GM12878 (cell line): Measurements from ENCODE around the gene ZNF592. TPM values are rescaled to one million over a fixed set of nuclear protein-coding genes. Genes with fewer than 3 reads are reported as not detected.

ENCODE experiments used
- ATAC-seq: fragments of 200-7000 bp; cut with Tn5 transposase; 3 replicates; pipeline ENCODE4 v1.9.1; 2020; ENCODE audit warnings: mild to moderate bottlenecking, moderate library complexity
- BruUV-seq: library from RNA; stranded (reverse); fragments of 400-500 nt; replicated peaks from 2 replicates; lab custom pipeline; 2021; lab: Mats Ljungman, UMichigan
- CTCF ChIA-PET: fragments of 300-600 bp; sonication (Branson Sonifier 250); formaldehyde crosslinking; extraction: SDS; loops from one replicate; lab custom pipeline; 2021; ENCODE audit warnings: inconsistent platforms; lab: Yijun Ruan, JAX
- POLR2A ChIA-PET: fragments of 350-600 bp; formaldehyde crosslinking; extraction: SDS; loops from one replicate; lab custom pipeline; 2021; ENCODE audit warnings: inconsistent platforms; lab: Charles Lee
- RAD21 ChIA-PET: fragments of 300-600 bp; sonication (Branson Sonifier 250); formaldehyde crosslinking; loops from one replicate; lab custom pipeline; 2023; ENCODE audit warnings: antibody characterized with exemption; ENCODE audit not compliant: unreplicated experiment; lab: Charles Lee
- SMC1A ChIA-PET: fragments of 300-600 bp; sonication (Branson Sonifier 250); formaldehyde crosslinking; loops from one replicate; lab custom pipeline; 2023; ENCODE audit not compliant: unreplicated experiment, uncharacterized antibody; lab: Charles Lee
- DNase-seq: peaks from one replicate; pipeline ENCODE4 v3.0.0-alpha.2; 2011; ENCODE audit warnings: low read depth, low spot score
- FAIRE-seq: peaks from 3 replicates; lab custom pipeline; 2011; peaks lifted over from hg19 to GRCh38; lab: Jason Lieb, UNC
- H2AFZ ChIP-seq: 2 replicates; pipeline ENCODE4 v1.6.0; 2011; ENCODE audit warnings: low read depth, low read length, control low read depth; ENCODE audit not compliant: control insufficient read depth
- H3K27ac ChIP-seq: 2 replicates; pipeline ENCODE4 v1.5.1; 2011; ENCODE audit warnings: control low read depth; ENCODE audit not compliant: control insufficient read depth, insufficient read depth
- H3K27me3 ChIP-seq, 2 experiments: replicated peaks in 1 of 2; 2 replicates each; pipeline versions ENCODE4 v1.6.0 to v1.6.1; 2011; ENCODE audit warnings: low read length in 1 of 2; ENCODE audit not compliant: control insufficient read depth in 2 of 2, insufficient read depth in 2 of 2
- H3K36me3 ChIP-seq, 2 experiments: 2 replicates each; pipeline ENCODE4 v1.5.1; 2011; ENCODE audit warnings: low read length in 1 of 2; ENCODE audit not compliant: control insufficient read depth in 2 of 2, insufficient read depth in 2 of 2
- H3K4me1 ChIP-seq: 2 replicates; pipeline ENCODE4 v1.6.1; 2011; ENCODE audit warnings: mild to moderate bottlenecking, low read length, moderate library complexity, mixed read lengths; ENCODE audit not compliant: control insufficient read depth, insufficient read depth
- H3K4me2 ChIP-seq: 2 replicates; pipeline ENCODE4 v1.6.0; 2011; ENCODE audit warnings: control low read depth; ENCODE audit not compliant: control insufficient read depth, insufficient read depth
- H3K4me3 ChIP-seq: fragments of 200-600 bp; sonication (generic); 2 replicates; pipeline ENCODE4 v1.5.1; 2016
- H3K79me2 ChIP-seq: 2 replicates; pipeline ENCODE4 v1.6.0; 2011; ENCODE audit warnings: low read length; ENCODE audit not compliant: control insufficient read depth, insufficient read depth
- H3K9ac ChIP-seq: 2 replicates; pipeline ENCODE4 v1.8.0; 2011; ENCODE audit warnings: low read length, control low read depth, mixed read lengths; ENCODE audit not compliant: control insufficient read depth, insufficient read depth
- H3K9me3 ChIP-seq: replicated peaks from 3 replicates; pipeline ENCODE4 v1.5.1; 2011; ENCODE audit warnings: mild to moderate bottlenecking, low read length; ENCODE audit not compliant: control insufficient read depth, insufficient read depth
- H4K20me1 ChIP-seq: 2 replicates; pipeline ENCODE4 v1.6.0; 2011; ENCODE audit not compliant: control insufficient read depth, insufficient read depth
- CREM ChIP-seq: IDR thresholded peaks from 2 replicates; pipeline ENCODE4 v1.6.1; 2014; ENCODE audit warnings: antibody characterized with exemption, low read depth
- E4F1 ChIP-seq: fragments of 450-650 bp; IDR thresholded peaks from 2 replicates; pipeline ENCODE4 v1.6.1; 2018; ENCODE audit warnings: borderline replicate concordance, mild to moderate bottlenecking; ENCODE audit not compliant: partially characterized antibody
- ETV6 ChIP-seq, 2 experiments: fragments of 450-650 bp in 1 of 2; IDR thresholded peaks in 1 of 2; conservative IDR thresholded peaks in 1 of 2; 2 replicates each; pipeline ENCODE4 v1.6.1; 2014; ENCODE audit warnings: antibody characterized with exemption in 1 of 2, borderline replicate concordance in 1 of 2, low read depth in 1 of 2, mild to moderate bottlenecking in 1 of 2, moderate library complexity in 1 of 2
- JUND ChIP-seq: IDR thresholded peaks from 2 replicates; pipeline ENCODE4 v1.6.1; 2012; ENCODE audit warnings: low read depth, mild to moderate bottlenecking, low read length, improper control_type of control experiment, moderate library complexity
- KLF5 ChIP-seq: fragments of 450-650 bp; IDR thresholded peaks from 2 replicates; pipeline ENCODE4 v1.6.1; 2014; ENCODE audit warnings: mild to moderate bottlenecking; ENCODE audit not compliant: partially characterized antibody
- MEF2A ChIP-seq: IDR thresholded peaks from 2 replicates; pipeline ENCODE4 v1.6.1; 2011; ENCODE audit warnings: low read depth, mild to moderate bottlenecking, low read length, moderate library complexity; ENCODE audit not compliant: insufficient read depth
- PML ChIP-seq: IDR thresholded peaks from 2 replicates; pipeline ENCODE4 v1.6.1; 2012; ENCODE audit warnings: low read length, inconsistent platforms
- STAT1 ChIP-seq: fragments of 450-650 bp; conservative IDR thresholded peaks from 2 replicates; pipeline ENCODE4 v1.6.1; 2014; ENCODE audit warnings: antibody characterized with exemption, mild to moderate bottlenecking
- ZNF207 ChIP-seq: fragments of 450-650 bp; IDR thresholded peaks from 2 replicates; pipeline ENCODE4 v1.6.1; 2014; ENCODE audit warnings: antibody characterized with exemption, mild to moderate bottlenecking, borderline replicate concordance
- WGBS: methylation state at CpG from one replicate; pipeline ENCODE4 v1.1.6; 2016; ENCODE audit warnings: low lambda C conversion rate; ENCODE audit not compliant: insufficient replicate concordance, insufficient coverage; ENCODE audit errors: missing lambda C conversion rate; 5-methylcytosine and 5-hydroxymethylcytosine counted together
- in situ Hi-C: fragments of 300-500 bp; cut with MboI; formaldehyde crosslinking; loops from 9 replicates; pipeline ENCODE4 v1.14.3; 2018; ENCODE audit warnings: mixed read lengths
- intact Hi-C: fragments of 100-400 bp; cut with micrococcal nuclease; formaldehyde crosslinking; loops from one replicate; pipeline ENCODE4 v1.14.2; 2022; ENCODE audit not compliant: unreplicated experiment
- polyA plus RNA-seq, 11 experiments: library from polyadenylated mRNA; depleted of rRNA in 4 of 11; unstranded in 6 of 11; stranded (reverse) in 5 of 11; fragments of >200 nt; fragmentation: Nextera tagmentation in 4 of 11; fragmentation: Illumina TruSeq in 1 of 11; extraction: Ambion mirVana in 4 of 11; extraction: Trizol in 1 of 11; gene quantifications; 1 replicate in 1 of 11; 2 replicates in 10 of 11; pipeline versions ENCODE4 v1.2.1 to v1.2.3, GENCODE V29; 2011 to 2016; ENCODE audit warnings: inconsistent platforms in 2 of 11, missing spikeins in 2 of 11, low read depth in 1 of 11
- total RNA-seq, 4 experiments: library from RNA; depleted of rRNA in 3 of 4; stranded (reverse); fragments of >200 nt in 3 of 4; fragmentation: Illumina TruSeq in 1 of 4; extraction: Trizol in 1 of 4; gene quantifications; 2 replicates each; pipeline versions ENCODE4 v1.2.1 to v1.2.3, GENCODE V29; 2013 to 2021
- TF ChIP-seq, protein P1 (sequence below): fragments of 150-350 bp; IDR thresholded peaks from 2 replicates; pipeline ENCODE4 v1.6.1; 2014; ENCODE audit warnings: mild to moderate bottlenecking, low read depth, low read length

Gene ZNF592
- total and polyA plus RNA-seq, 10 of the 15 experiments (the other 5 are each of a cell fraction or from before 2014, with no cell fraction given): 0.95 to 23.7 (median 8.6) TPM

- Histone ChIP-seq H3K9ac (no peak overlapping the region), H2AFZ (no peak overlapping the region), H3K27me3 (no peaks in the 10 kb centered on the region), H3K36me3 (peaks cover 21% of the 10 kb centered on the region in 2 experiments), H3K9me3 (no peaks in the 10 kb centered on the region), H3K79me2 (peaks cover 3% of the 10 kb centered on the region), H3K27ac (no peak overlapping the region), H3K4me2 (no peak overlapping the region), H3K4me1 (peaks cover 4% of the 10 kb centered on the region), H3K4me3 (no peak overlapping the region), H4K20me1 (no peaks in the 10 kb centered on the region; the same call in 1 of the 2 replicates)
- ChIA-PET RAD21 (no interaction called here), POLR2A (no interaction called here), SMC1A (interaction anchor here (0.9 kb wide), 1 partner anchor 121 kb away, joined by 3 read pairs; no protein-coding TSS in a partner anchor), CTCF (no interaction called here)
- TF ChIP-seq PML (no peak), STAT1 (no peak), ZNF207 (no peak), MEF2A (no peak), KLF5 (no peak), ETV6 (conservative IDR thresholded peaks at IDR 0.05 in 1 of 2, IDR thresholded peaks at IDR 0.05 in 1 of 2; ENCODE audit: borderline replicate concordance in 1 of 2, low read depth in 1 of 2) (no peak), JUND (no peak), E4F1 (no peak), CREM (no peak)
- TF ChIP-seq, protein P1, sequence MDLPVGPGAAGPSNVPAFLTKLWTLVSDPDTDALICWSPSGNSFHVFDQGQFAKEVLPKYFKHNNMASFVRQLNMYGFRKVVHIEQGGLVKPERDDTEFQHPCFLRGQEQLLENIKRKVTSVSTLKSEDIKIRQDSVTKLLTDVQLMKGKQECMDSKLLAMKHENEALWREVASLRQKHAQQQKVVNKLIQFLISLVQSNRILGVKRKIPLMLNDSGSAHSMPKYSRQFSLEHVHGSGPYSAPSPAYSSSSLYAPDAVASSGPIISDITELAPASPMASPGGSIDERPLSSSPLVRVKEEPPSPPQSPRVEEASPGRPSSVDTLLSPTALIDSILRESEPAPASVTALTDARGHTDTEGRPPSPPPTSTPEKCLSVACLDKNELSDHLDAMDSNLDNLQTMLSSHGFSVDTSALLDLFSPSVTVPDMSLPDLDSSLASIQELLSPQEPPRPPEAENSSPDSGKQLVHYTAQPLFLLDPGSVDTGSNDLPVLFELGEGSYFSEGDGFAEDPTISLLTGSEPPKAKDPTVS: no peak
- 100% methylated on average over 4 of the region's 4 CpGs for WGBS
- in situ Hi-C loops: no loop called here
- ATAC-seq (no peak), FAIRE-seq (no peak), DNase-seq (no peak)
- no TSS peak for BruUV-seq
- intact Hi-C loops: no loop called here
Observed at GRCh38 chr15:84794162-84794547, 45.8 kb downstream of the ZNF592 start.
